Measurements from ENCODE around the gene WWC2. TPM values are rescaled to one million over a fixed set of nuclear protein-coding genes. Genes with fewer than 3 reads are reported as not detected.
A peak's percentile ranks its signal among the peaks of the same experiment; 100 is the strongest.

The WWC2 gene
- total RNA-seq, 1 experiment from 2014 or later: 126 TPM

DNA sequence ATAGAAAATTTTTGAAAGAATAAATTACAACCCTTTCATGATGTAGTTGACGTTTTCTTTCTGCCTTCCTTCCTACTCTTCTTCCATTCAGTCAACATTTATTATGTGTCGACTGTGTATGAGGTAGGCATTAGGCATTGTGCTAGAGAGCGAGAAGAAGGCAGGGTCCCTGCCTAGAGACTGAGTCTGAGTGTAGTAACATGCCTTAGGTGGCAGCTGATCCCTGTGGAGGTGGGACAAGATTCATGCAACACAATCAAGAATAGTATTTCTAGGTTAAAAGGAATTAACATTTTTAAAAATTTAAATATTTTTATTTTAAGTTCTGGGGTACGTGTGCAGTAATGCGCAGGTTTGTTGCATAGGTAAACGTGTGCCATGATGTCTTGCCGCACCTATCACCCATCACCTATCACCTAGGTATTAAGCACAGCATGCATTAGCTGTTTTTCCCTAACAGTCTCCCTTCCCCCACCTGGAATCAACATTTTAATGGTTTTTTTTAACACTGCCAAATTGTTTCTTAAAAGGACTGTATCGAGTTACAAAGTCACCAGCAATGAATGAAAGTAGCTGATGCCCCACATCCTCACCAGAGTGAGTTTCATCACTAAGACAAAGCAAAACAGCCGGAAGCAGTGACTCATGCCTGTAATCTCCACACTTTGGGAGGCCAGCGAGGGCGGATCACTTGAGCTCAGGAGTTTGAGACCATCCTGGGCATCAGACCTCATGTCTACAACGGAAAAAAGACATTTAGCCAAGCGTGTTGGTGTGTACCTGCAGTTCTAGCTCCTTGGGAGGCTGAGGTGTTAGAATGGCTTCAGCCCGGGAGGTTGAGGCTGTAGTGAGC, 84.0 kb downstream of the WWC2 start (continued):
- TF ChIP-seq, protein P1, sequence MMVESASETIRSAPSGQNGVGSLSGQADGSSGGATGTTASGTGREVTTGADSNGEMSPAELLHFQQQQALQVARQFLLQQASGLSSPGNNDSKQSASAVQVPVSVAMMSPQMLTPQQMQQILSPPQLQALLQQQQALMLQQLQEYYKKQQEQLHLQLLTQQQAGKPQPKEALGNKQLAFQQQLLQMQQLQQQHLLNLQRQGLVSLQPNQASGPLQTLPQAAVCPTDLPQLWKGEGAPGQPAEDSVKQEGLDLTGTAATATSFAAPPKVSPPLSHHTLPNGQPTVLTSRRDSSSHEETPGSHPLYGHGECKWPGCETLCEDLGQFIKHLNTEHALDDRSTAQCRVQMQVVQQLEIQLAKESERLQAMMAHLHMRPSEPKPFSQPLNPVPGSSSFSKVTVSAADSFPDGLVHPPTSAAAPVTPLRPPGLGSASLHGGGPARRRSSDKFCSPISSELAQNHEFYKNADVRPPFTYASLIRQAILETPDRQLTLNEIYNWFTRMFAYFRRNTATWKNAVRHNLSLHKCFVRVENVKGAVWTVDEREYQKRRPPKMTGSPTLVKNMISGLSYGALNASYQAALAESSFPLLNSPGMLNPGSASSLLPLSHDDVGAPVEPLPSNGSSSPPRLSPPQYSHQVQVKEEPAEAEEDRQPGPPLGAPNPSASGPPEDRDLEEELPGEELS (CRISPR knock-in tag; IDR thresholded peaks at IDR 0.05): peak; percentile 77; the same call in 1 of the 2 replicates
- TF ChIP-seq TEAD1 (CRISPR knock-in tag; IDR thresholded peaks at IDR 0.05): peak; percentile 76; the same call in 1 of the 2 replicates
- 0 out of 2 replicates have a peak, but pooled peaks have one; percentile 64 for TF ChIP-seq JUN (CRISPR knock-in tag; IDR thresholded peaks at IDR 0.05)
- TF ChIP-seq NFE2L1 (CRISPR knock-in tag; IDR thresholded peaks at IDR 0.05): peak; percentile 77; the same call in 1 of the 2 replicates
- TF ChIP-seq, protein P2, sequence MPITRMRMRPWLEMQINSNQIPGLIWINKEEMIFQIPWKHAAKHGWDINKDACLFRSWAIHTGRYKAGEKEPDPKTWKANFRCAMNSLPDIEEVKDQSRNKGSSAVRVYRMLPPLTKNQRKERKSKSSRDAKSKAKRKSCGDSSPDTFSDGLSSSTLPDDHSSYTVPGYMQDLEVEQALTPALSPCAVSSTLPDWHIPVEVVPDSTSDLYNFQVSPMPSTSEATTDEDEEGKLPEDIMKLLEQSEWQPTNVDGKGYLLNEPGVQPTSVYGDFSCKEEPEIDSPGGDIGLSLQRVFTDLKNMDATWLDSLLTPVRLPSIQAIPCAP (CRISPR knock-in tag; IDR thresholded peaks at IDR 0.05): 0 out of 2 replicates have a peak, but pooled peaks have one; percentile 39
- TF ChIP-seq, protein P3, sequence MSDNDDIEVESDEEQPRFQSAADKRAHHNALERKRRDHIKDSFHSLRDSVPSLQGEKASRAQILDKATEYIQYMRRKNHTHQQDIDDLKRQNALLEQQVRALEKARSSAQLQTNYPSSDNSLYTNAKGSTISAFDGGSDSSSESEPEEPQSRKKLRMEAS (CRISPR knock-in tag; IDR thresholded peaks at IDR 0.05): 0 out of 2 replicates have a peak, but pooled peaks have one; percentile 40
- 0 out of 2 replicates have a peak, but pooled peaks have one; percentile 54 for TF ChIP-seq ZNF317 (CRISPR knock-in tag; IDR thresholded peaks at IDR 0.05; ENCODE audit: borderline replicate concordance, low read depth)
- TF ChIP-seq ZNF423 (CRISPR knock-in tag; IDR thresholded peaks at IDR 0.05): peak; percentile 54; the same call in 1 of the 2 replicates
- TF ChIP-seq MXD4 (CRISPR knock-in tag; IDR thresholded peaks at IDR 0.05; ENCODE audit: borderline replicate concordance): no peak
- TF ChIP-seq FOXJ3 (CRISPR knock-in tag; IDR thresholded peaks at IDR 0.05; ENCODE audit: borderline replicate concordance): peak; percentile 82; the same call in 1 of the 2 replicates
- peak; percentile 91 for TF ChIP-seq ETV6 (CRISPR knock-in tag; IDR thresholded peaks at IDR 0.05)
- TF ChIP-seq GABPB1 (CRISPR knock-in tag; IDR thresholded peaks at IDR 0.05): peak; percentile 85
- TF ChIP-seq, protein P4, sequence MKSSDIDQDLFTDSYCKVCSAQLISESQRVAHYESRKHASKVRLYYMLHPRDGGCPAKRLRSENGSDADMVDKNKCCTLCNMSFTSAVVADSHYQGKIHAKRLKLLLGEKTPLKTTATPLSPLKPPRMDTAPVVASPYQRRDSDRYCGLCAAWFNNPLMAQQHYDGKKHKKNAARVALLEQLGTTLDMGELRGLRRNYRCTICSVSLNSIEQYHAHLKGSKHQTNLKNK (CRISPR knock-in tag; IDR thresholded peaks at IDR 0.05): 0 out of 2 replicates have a peak, but pooled peaks have one; percentile 11

DNA sequence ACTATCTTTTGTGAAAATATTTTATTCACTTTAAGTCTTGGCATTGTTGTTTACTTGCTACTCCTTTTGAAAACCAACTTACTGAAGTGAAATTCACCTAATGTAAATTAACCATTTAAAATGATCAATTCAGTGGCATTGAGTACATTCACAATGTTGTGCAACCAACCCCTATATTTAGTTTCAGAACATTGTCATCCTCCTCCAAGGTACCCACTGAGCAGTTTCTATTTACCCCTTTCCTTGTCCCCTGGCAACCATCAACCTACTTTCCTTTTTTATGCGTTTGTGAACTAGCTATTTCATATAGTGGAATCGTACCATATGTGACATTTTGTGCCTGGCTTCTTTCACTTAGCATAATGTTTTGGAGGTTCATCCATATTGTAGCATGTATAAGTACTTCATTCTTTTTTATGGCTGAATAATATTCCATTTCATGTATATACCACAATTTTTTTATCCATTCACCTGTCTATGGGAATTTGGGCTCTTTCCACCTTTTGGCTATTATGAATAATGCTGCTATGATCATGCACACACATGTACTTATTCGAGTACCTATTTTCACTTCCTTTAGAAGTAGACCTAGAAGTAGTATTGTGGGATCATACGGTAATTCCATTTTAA, 85.0 kb downstream of the WWC2 start:
- H3K4me3 Mint-ChIP-seq: peak overlapping the region; percentile 31

DNA sequence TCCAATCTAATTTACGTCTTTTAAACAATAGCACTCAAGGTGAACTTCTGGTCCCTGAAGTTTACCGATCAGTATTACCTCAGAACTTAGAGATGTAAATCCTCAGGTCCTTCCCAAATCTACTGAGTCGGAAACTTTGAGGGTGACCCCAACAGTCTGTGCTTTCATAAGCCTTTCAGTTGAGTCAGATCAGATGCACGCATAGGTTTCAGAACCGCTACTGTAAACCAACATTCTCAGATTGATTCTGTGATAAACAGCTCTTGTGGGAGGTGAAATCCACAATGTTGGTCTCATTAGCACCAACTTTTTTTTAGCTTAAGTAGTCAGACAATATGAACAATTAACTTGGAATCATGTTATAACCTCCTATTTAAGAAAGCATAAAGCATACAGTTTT, 86.0 kb downstream of the WWC2 start:
- H3K27me3 Mint-ChIP-seq (ENCODE audit: low read depth): no peaks in the 10 kb centered on the region
- CTCF ChIA-PET: no interaction called here
- peaks cover 81% of the 10 kb centered on the region for H3K4me1 Mint-ChIP-seq
- ATAC-seq (no peak), DNase-seq (ENCODE audit: low spot score) (no peak)
- H3K36me3 Mint-ChIP-seq: peaks cover 8% of the 10 kb centered on the region
- H3K9me3 Mint-ChIP-seq: peaks cover 9% of the 10 kb centered on the region
- peak overlapping the region; percentile 99 for H3K27ac Mint-ChIP-seq
- H3K4me3 Mint-ChIP-seq: no peak overlapping the region
- POLR2A ChIA-PET: interaction anchor here (3.6 kb wide), 1 partner anchor 87 kb away, joined by 38 read pairs; the partner anchor contains the start of gene WWC2
- TF ChIP-seq ZNF219 (CRISPR knock-in tag; IDR thresholded peaks at IDR 0.05; ENCODE audit: borderline replicate concordance) (no peak), GTF2I (CRISPR knock-in tag; conservative IDR thresholded peaks at IDR 0.05) (no peak), SMAD4 (CRISPR knock-in tag; IDR thresholded peaks at IDR 0.05) (no peak), CREB1 (CRISPR knock-in tag; IDR thresholded peaks at IDR 0.05) (no peak), SMAD3 (CRISPR knock-in tag; IDR thresholded peaks at IDR 0.05; ENCODE audit: borderline replicate concordance) (no peak), NR1H2 (CRISPR knock-in tag; IDR thresholded peaks at IDR 0.05) (no peak)
- TF ChIP-seq, protein P5, sequence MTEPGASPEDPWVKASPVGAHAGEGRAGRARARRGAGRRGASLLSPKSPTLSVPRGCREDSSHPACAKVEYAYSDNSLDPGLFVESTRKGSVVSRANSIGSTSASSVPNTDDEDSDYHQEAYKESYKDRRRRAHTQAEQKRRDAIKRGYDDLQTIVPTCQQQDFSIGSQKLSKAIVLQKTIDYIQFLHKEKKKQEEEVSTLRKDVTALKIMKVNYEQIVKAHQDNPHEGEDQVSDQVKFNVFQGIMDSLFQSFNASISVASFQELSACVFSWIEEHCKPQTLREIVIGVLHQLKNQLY (CRISPR knock-in tag; IDR thresholded peaks at IDR 0.05): no peak
- TF ChIP-seq, protein P6, sequence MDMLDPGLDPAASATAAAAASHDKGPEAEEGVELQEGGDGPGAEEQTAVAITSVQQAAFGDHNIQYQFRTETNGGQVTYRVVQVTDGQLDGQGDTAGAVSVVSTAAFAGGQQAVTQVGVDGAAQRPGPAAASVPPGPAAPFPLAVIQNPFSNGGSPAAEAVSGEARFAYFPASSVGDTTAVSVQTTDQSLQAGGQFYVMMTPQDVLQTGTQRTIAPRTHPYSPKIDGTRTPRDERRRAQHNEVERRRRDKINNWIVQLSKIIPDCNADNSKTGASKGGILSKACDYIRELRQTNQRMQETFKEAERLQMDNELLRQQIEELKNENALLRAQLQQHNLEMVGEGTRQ (CRISPR knock-in tag; IDR thresholded peaks at IDR 0.05): no peak
- TF ChIP-seq, protein P7, sequence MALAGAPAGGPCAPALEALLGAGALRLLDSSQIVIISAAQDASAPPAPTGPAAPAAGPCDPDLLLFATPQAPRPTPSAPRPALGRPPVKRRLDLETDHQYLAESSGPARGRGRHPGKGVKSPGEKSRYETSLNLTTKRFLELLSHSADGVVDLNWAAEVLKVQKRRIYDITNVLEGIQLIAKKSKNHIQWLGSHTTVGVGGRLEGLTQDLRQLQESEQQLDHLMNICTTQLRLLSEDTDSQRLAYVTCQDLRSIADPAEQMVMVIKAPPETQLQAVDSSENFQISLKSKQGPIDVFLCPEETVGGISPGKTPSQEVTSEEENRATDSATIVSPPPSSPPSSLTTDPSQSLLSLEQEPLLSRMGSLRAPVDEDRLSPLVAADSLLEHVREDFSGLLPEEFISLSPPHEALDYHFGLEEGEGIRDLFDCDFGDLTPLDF (CRISPR knock-in tag; IDR thresholded peaks at IDR 0.05): no peak
- TF ChIP-seq, protein P8, sequence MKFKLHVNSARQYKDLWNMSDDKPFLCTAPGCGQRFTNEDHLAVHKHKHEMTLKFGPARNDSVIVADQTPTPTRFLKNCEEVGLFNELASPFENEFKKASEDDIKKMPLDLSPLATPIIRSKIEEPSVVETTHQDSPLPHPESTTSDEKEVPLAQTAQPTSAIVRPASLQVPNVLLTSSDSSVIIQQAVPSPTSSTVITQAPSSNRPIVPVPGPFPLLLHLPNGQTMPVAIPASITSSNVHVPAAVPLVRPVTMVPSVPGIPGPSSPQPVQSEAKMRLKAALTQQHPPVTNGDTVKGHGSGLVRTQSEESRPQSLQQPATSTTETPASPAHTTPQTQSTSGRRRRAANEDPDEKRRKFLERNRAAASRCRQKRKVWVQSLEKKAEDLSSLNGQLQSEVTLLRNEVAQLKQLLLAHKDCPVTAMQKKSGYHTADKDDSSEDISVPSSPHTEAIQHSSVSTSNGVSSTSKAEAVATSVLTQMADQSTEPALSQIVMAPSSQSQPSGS (CRISPR knock-in tag; IDR thresholded peaks at IDR 0.05; ENCODE audit: borderline replicate concordance, low read depth): no peak

More for the DNA sequence above, 85.0 kb downstream of the WWC2 start:
- H3K27ac Mint-ChIP-seq: peak overlapping the region; percentile 99
- CTCF ChIA-PET: interaction anchor here (1.0 to 1.3 kb wide), 6 partner anchors 32 to 170 kb away, joined by 3 to 9 read pairs (median 3); no protein-coding TSS in a partner anchor
- DNase-seq (ENCODE audit: low spot score): no peak
- TF ChIP-seq GTF2I (CRISPR knock-in tag; conservative IDR thresholded peaks at IDR 0.05) (peak; percentile 55; the same call in 1 of the 2 replicates), CREM (CRISPR knock-in tag; IDR thresholded peaks at IDR 0.05) (no peak)
- no peak for ATAC-seq
- peaks cover 8% of the 10 kb centered on the region for H3K36me3 Mint-ChIP-seq
- POLR2A ChIA-PET: interaction anchor here (0.6 to 3.6 kb wide), 2 partner anchors 86 to 172 kb away, joined by 3 to 38 read pairs; partner anchors contain the start of gene WWC2
- no peaks in the 10 kb centered on the region for H3K27me3 Mint-ChIP-seq (ENCODE audit: low read depth)
- H3K4me1 Mint-ChIP-seq: peaks cover 81% of the 10 kb centered on the region
- H3K9me3 Mint-ChIP-seq: peaks cover 9% of the 10 kb centered on the region
